NCI-H1092 (cell line): ENCODE results near the gene PCDHA12.
"Not testable (repeated sequence)": the region's sequence is repeated elsewhere in the genome, so short reads cannot be mapped to it uniquely, and the experiment has no call there.

ENCODE experiments used
- DNase-seq: peaks from one replicate; lab custom pipeline; 2025; lab: John Stamatoyannopoulos, UW

Gene PCDHA12

DNA sequence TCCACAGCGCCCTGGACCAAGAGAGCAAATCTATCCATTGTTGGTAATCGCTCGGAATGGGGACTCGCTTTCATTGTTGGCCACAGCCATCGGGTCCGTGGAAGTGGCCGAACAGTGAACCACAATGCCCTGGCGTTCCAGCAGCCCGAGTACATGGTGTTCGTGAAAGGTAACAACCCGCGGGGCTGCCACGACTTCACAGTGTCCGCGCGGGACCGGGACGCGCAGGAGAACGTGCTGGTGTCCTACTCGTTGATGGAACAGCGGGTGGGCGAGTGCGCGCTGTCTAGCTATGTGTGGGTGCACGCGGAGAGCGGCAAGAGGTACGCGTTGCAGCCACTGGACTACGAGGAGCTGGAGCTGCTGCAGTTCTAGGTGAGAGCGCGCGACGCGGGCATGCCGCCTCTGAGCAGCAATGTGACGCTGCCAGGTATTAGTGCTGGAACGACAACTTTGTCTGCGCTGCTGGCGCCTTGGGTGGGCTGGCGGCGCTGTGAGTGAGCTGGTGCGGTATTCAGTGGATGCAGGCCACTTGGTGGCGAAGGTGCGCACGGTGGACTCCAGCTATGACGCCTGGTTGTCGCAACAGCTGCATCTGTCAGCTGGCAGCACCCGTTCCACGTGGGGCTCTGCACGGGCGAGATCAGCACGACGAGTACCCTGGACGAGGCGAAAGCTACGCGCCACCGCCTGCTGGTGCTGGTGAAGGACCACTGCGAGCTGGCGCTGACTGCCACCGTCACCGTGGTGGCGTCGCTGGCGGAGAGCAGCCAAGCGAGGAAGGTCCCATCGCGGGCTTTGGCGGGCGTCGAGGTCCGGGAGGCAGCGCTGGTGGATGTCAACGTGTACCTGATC lies 12.4 kb upstream of the PCDHA12 start:
- DNase-seq: no peak

DNA sequence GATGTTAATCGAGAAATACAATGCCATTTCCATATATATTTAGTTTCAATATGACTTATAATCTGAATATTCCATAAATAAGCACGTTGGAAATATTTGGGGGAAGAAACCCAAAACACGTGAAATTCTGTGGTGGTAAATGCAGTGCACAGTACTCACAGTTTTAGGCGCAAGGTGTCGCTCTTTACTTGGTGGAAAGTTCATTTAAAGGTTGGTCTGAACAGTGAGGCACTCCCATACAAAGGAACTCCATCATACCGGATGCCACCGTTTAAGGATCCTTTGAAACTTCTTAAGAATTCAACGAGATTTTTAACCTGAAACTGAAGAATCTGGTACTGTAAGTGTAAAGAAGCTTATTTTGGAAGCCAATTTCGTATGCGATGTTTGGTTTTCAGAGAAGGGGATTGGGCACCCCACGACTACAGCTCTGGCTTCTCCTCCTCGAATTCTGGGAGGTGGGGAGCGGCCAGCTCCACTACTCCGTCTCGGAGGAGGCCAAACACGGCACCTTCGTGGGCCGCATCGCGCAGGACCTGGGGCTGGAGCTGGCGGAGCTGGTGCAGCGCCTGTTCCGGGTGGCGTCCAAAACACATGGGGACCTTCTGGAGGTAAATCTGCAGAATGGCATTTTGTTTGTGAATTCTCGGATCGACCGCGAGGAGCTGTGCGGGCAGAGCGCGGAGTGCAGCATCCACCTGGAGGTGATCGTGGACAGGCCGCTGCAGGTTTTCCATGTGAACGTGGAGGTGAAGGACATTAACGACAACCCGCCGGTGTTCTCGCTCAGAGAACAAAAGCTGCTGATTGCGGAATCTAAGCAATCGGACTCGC lies 6.2 kb upstream of the PCDHA12 start, which contains the start of gene PCDHA11:
Gene PCDHA11, plus strand, starts transcription at position 237 of the 834 bp plus-strand sequence. Its CDS starts 147 bp downstream, at position 384.
- peak; percentile 65 for DNase-seq

DNA sequence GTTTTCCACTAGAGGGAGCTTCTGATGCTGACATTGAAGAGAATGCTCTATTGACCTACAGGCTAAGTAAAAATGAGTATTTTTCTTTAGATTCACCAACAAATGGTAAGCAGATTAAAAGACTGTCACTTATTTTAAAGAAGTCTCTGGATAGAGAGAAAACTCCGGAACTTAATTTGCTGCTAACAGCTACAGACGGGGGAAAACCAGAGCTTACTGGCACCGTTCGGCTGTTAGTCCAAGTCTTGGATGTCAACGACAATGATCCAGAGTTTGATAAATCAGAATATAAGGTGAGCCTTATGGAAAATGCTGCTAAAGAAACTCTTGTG lies 5.6 kb upstream of the PCDHA12 start:
- DNase-seq: no peak

DNA sequence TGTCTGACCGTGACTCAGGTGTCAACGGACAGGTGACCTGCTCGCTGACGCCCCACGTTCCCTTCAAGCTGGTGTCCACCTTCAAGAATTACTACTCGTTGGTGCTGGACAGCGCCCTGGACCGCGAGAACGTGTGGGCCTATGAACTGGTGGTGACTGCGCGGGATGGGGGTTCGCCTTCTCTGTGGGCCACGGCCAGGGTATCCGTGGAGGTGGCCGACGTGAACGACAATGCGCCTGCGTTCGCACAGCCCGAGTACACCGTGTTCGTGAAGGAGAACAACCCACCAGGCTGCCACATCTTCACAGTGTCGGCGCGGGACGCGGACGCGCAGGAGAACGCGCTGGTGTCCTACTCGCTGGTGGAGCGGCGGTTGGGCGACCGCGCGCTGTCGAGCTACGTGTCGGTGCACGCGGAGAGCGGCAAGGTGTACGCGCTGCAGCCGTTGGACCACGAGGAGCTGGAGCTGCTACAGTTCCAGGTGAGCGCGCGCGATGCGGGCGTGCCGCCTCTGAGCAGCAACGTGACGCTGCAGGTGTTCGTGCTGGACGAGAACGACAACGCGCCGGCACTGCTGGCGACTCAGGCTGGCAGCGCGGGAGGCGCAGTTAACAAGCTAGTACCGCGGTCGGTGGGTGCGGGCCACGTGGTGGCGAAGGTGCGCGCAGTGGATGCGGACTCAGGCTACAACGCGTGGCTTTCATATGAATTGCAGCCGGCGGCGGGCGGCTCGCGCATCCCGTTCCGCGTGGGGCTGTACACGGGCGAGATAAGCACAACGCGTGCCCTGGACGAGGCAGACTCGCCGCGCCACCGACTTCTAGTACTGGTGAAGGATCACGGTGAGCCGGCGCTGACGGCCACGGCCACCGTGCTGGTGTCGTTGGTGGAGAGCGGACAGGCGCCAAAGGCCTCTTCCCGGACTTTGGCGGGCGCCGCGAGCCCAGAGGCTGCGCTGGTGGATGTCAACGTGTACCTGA lies 4.6 kb upstream of the PCDHA12 start:
- DNase-seq: no peak

DNA sequence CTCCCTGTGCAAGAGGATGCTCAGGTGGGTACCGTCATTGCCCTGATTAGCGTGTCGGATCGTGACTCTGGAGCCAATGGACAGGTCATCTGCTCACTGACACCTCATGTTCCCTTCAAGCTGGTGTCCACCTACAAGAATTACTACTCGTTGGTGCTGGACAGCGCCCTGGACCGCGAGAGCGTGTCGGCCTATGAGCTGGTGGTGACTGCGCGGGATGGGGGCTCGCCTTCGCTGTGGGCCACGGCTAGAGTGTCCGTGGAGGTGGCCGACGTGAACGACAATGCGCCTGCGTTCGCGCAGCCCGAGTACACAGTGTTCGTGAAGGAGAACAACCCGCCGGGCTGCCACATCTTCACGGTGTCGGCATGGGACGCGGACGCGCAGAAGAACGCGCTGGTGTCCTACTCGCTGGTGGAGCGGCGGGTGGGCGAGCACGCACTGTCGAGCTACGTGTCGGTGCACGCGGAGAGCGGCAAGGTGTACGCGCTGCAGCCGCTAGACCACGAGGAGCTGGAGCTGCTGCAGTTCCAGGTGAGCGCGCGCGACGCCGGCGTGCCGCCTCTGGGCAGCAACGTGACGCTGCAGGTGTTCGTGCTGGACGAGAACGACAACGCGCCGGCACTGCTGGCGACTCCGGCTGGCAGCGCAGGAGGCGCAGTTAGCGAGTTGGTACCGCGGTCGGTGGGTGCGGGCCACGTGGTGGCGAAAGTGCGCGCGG lies 1.6 kb downstream of the PCDHA12 start:
- DNase-seq: not testable (repeated sequence)

DNA sequence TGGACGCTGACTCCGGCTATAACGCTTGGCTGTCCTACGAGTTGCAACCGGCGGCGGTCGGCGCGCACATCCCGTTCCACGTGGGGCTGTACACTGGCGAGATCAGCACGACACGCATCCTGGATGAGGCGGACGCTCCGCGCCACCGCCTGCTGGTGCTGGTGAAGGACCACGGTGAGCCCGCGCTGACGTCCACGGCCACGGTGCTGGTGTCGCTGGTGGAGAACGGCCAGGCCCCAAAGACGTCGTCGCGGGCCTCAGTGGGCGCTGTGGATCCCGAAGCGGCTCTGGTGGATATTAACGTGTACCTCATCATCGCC lies 2.1 kb downstream of the PCDHA12 start:
- DNase-seq: no peak

DNA sequence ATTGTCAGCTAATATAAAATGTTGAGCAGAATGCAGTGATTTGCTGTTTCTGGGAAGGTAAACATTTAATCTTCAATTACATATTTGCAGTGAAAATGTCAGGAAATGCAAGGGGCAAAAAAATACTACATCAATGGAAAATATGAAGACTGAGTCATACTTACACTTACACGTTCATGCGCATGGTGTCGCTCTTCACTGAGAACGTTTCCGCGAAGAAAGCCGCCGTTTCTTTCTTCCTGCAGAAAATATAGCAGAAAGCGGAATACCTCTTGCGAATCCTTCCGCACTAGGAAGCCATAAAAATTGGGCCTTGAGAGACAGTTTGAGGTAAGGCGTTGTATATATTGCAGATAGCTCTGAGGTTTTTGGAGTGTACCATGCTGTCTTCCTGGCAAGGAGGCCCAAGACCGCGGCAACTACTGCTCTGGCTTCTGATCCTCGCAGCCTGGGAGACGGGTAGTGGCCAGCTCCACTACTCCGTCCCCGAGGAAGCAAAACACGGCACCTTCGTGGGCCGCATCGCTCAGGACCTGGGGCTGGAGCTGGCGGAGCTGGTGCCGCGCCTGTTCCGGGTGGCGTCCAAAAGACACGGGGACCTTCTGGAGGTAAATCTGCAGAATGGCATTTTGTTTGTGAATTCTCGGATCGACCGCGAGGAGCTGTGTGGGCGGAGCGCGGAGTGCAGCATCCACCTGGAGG lies 6.9 kb downstream of the PCDHA12 start, which contains the start of gene PCDHA13:
Gene PCDHA13, plus strand, starts transcription at position 236 of the 702 bp plus-strand sequence. Its CDS starts 145 bp downstream, at position 381.
- no peak for DNase-seq

DNA sequence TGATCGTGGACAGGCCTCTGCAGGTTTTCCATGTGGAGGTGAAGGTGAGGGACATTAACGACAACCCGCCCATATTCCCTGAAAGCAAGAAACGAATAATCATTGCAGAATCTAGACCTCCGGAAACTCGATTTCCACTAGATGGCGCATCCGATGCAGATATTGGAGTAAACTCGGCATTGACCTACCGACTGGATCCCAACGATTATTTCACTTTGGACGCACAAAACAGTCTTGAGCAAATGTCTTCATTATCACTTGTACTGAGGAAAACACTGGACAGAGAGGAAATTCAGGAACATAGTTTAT lies 7.4 kb downstream of the PCDHA12 start:
- no peak for DNase-seq

DNA sequence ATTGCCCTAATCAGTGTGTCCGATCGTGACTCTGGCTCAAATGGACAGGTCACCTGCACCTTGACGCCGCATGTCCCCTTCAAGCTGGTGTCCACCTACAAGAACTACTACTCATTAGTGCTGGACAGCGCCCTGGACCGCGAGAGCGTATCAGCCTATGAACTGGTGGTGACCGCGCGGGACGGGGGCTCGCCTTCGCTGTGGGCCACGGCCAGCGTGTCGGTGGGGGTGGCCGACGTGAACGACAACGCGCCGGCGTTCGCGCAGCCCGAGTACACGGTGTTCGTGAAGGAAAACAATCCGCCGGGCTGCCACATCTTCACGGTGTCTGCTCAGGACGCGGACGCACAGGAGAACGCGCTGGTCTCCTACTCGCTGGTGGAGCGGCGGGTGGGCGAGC lies 8.3 kb downstream of the PCDHA12 start:
- DNase-seq: no peak

DNA sequence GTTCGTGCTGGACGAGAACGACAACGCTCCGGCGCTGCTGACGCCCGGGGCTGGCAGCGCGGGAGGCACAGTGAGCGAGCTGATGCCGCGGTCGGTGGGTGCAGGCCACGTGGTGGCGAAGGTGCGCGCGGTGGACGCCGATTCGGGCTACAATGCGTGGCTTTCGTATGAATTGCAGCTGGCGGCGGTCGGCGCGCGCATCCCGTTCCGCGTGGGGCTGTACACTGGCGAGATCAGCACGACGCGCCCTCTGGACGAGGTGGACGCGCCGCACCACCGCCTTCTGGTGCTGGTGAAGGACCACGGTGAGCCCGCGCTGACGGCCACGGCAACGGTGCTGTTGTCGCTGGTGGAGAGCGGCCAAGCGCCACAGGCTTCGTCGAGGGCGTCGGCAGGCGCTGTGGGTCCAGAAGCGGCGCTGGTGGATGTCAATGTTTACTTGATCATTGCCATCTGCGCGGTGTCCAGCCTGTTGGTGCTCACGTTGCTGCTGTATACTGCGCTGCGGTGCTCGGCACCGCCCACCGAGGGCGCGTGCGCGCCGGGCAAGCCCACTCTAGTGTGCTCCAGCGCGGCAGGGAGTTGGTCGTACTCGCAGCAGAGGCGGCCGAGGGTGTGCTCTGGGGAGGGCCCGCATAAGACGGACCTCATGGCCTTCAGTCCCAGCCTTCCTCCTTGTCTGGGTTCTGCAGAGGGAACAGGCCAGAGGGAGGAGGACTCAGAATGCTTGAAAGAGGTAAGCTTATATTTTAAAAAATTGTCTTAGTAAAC lies 9.0 kb downstream of the PCDHA12 start:
- DNase-seq: no peak

DNA sequence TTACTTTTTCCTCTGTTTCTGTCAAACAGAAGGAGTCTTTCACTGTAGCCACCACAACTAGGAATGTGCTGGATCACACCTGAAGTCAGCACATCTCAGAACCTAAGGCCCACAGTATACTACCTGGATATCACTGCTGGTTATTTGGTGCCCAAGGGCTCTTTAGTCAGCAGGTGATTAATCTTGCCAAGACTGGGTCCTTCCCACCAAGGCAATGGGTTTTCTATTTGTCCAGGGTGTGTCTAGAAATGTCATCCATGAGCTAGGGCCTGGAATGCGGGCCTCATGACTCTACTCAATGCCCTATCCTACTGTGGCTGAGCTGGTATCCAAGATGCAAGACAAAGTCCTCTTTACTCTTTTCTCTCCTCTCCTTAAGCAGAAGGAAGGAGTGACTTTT lies 41.2 kb downstream of the PCDHA12 start:
- no peak for DNase-seq

DNA sequence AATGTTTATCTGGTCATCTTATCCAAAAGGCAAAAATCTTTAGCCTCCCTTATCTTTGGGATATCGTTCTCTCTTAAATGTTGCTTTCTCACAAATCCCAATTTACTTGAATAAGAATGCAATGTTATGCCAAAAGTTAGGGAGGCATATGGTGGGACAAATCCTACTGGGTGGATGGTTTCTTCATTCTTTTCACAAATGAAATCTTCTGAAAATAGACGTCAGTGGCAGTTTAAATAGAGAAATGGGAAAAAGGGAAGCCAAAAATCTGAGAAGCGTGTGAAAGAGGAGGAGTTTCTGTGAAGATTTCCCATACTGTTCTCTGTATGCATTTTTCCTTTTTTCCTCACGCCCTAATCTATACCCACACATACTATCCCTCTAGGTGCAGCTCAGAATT lies 48.5 kb downstream of the PCDHA12 start:
- no peak for DNase-seq

DNA sequence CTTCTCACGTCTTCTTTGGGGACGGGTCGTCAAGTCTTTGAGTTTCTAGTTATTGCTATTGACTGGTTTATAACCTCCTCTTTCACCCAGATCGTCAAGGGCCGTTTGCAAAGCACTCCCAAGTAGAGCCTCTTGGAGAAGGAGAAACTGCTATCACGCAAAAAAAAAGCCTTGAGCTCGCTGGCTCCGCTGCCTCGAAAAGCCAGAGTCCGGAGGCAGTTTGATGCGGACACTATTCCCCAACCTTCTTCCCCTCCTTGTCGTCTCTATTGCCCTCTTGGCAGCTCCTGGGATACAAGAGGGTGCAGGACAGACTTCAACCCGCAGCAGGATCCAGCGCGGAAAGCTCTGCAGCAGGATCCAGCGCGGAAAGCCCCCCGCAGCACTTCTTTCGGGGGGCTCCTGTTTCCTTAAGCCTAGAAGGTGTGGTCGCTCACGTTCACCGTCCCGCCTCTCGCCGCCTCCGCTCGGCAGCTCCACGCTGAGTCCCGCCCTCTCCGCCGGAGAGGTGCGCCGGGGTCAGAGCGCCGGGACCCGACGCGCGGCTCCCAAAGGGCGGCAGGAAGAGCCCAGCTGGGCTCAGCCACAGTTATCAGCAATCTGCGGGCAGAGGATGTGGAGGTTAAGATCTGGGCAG lies 50.8 kb downstream of the PCDHA12 start, which contains the start of gene PCDHAC1:
Gene PCDHAC1, plus strand, starts transcription at position 494 of the 637 bp plus-strand sequence. CDS start 594 bp downstream, outside the sequence.
- DNase-seq: no peak

DNA sequence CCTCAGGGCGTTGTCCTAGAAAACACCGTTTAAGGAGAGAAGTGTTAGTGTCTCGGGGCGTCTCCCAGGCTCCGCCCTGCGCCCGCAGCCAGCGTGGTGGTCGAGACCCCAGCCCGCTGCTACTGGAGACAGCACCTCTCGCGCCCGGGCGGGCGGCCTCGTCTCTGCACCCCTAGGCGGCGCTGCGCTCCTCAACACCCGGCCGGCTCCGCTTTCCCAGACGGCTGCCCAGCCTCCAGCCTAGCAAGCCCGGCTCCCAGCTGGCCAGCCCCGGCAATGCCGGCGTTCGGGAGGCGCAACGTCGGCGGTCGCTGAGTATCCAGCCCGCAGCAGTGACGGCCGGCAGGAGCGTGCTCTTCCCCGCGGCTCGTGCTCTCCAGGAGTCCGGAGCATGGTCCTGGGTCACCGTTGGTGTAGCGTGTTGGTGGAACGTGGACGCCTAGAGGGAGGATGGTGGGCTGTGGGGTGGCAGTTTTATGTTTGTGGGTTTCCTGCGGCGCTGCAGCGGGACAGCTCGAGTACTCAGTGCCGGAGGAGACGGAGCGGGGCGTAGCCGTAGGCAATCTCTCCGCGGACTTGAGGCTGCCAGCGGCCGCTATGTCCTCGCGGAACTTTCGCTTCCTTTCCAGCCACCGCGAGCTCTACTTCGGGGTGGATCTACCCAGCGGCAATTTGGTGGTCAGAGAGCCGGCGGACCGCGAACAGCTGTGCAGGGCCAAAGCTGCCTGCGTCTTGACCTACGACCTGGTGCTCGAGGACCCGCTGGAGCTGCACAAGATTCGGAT lies 51.5 kb downstream of the PCDHA12 start:
- peak; percentile 69 for DNase-seq

DNA sequence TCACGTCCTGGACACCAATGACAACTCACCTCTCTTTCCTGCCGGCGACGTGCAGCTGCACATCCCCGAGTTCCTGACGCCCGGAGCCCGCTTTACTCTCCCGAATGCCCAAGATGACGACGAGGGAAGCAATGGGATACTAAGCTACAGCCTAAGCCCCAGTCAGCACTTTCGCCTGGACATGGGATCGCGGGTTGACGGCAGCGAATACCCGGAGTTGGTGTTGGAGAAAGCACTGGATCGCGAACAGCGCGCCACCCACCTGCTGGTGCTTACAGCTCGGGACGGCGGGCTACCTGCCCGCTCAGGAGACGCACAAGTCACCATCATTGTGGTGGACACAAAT lies 52.1 kb downstream of the PCDHA12 start:
- DNase-seq: no peak
